22Rv1 (cell line): ENCODE data around the gene RAF1.

Experiments
- H3K27ac ChIP-seq: fragments of 450-650 bp; 2 replicates; pipeline ENCODE4 v1.5.1; 2017
- CTCF ChIP-seq: fragments of 450-650 bp; IDR thresholded peaks from 2 replicates; pipeline ENCODE4 v1.5.1; 2017; ENCODE audit warnings: mild to moderate bottlenecking
- ZFX ChIP-seq: fragments of 450-650 bp; IDR thresholded peaks from 2 replicates; pipeline ENCODE4 v1.6.1; 2017; ENCODE audit warnings: antibody characterized with exemption, borderline replicate concordance

RAF1 gene

GRCh38 chr3:12588039-12589009 lies 75.6 kb downstream of the RAF1 start:
- TF ChIP-seq ZFX (no peak), CTCF (no peak)
- no peak overlapping the region for H3K27ac ChIP-seq

- H3K27ac ChIP-seq: peak overlapping the region; percentile 4; the same call in 1 of the 2 replicates
- no peak for TF ChIP-seq ZFX
- TF ChIP-seq CTCF: no peak
These were observed 77.5 kb downstream of the RAF1 start for GRCh38 chr3:12586403-12586802.

GRCh38 chr3:12585970-12586369 lies 77.9 kb downstream of the RAF1 start:
- H3K27ac ChIP-seq: no peak overlapping the region; the same call in 1 of the 2 replicates
- TF ChIP-seq ZFX: no peak

- no peak overlapping the region; the same call in 1 of the 2 replicates for H3K27ac ChIP-seq
- no peak for TF ChIP-seq ZFX
- TF ChIP-seq CTCF: no peak
These were observed 78.7 kb downstream of the RAF1 start for GRCh38 chr3:12585181-12585580.

GRCh38 chr3:12584083-12584482 lies 79.8 kb downstream of the RAF1 start:
- TF ChIP-seq ZFX (no peak), CTCF (no peak)
- H3K27ac ChIP-seq: no peak overlapping the region

- no peak overlapping the region; the same call in 1 of the 2 replicates for H3K27ac ChIP-seq
- TF ChIP-seq CTCF (no peak), ZFX (no peak)
These were observed 80.6 kb downstream of the RAF1 start for GRCh38 chr3:12583280-12583679.

GRCh38 chr3:12582730-12583129 lies 81.2 kb downstream of the RAF1 start:
- TF ChIP-seq ZFX: no peak
- TF ChIP-seq CTCF: no peak

More at GRCh38 chr3:12582730-12583129, 81.2 kb downstream of the RAF1 start:
- H3K27ac ChIP-seq: no peak overlapping the region; the same call in 1 of the 2 replicates
